ENCODE measurements around the gene VASH1. TPM values are rescaled to one million over a fixed set of nuclear protein-coding genes. Genes with fewer than 3 reads are reported as not detected.

VASH1 gene
- total RNA-seq, 6 experiments from 2014 or later, result 2.0 to 12.3 (median 4.6) TPM

DNA sequence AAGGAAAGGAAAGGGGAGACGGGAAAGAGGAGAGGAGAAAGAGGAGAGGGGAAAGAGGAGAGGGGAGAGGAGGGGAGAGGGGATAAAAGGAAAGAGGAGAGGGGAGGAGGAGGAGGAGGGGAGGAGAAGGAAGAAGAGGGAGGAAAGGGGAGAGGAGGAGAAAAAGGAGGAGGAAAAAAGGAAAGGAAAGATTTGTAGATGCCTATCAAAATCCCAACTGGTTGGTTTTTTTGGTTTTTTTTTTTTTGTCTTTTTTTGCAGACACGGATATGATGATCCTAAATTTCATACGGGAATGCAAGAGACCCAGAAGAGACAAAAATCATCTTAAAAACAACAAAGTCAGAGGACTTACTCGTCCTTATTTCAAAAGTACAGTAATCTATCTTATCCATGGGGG, 32.1 kb downstream of the VASH1 start:
- 90% methylated on average over 4 of the region's 4 CpGs for WGBS (ENCODE audit: insufficient coverage, low coverage, low lambda C conversion rate, missing lambda C conversion rate)
- Histone ChIP-seq H3K36me3 (peaks cover 0 to 47% (median 15%) of the 10 kb centered on the region in 4 donors), H3K4me1 (no peaks in the 10 kb centered on the region), H3K27ac (no peak overlapping the region), H3K9me3 (no peaks in the 10 kb centered on the region), H3K4me3 (no peak overlapping the region), H3K27me3 (no peaks in the 10 kb centered on the region)
- DNase-seq (no peak), ATAC-seq (no peak)
- TF ChIP-seq POLR2A (IDR thresholded peaks at IDR 0.05), result no peak
- TF ChIP-seq, protein P1, sequence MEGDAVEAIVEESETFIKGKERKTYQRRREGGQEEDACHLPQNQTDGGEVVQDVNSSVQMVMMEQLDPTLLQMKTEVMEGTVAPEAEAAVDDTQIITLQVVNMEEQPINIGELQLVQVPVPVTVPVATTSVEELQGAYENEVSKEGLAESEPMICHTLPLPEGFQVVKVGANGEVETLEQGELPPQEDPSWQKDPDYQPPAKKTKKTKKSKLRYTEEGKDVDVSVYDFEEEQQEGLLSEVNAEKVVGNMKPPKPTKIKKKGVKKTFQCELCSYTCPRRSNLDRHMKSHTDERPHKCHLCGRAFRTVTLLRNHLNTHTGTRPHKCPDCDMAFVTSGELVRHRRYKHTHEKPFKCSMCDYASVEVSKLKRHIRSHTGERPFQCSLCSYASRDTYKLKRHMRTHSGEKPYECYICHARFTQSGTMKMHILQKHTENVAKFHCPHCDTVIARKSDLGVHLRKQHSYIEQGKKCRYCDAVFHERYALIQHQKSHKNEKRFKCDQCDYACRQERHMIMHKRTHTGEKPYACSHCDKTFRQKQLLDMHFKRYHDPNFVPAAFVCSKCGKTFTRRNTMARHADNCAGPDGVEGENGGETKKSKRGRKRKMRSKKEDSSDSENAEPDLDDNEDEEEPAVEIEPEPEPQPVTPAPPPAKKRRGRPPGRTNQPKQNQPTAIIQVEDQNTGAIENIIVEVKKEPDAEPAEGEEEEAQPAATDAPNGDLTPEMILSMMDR (IDR thresholded peaks at IDR 0.05), result no peak
- intact Hi-C loops (cut with DNase I), result no loop called here

DNA sequence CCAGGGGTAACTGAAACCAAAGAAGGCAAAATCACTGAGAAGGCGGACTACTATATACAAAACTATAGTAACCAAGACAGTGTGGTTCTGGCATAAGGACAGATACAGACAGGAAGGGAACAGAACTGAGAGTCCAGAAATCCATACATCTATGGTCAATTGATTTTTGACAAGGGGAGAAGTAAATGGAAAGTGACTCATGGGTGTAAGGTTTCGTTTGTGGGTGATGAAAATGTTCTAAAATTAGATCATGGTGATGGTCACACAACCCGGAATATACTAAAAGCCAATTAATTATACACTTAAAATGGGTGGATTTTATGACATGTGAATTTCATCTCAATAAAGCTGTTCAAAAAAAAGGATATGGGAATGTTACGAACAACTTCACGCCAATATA, 32.7 kb downstream of the VASH1 start:
- H3K36me3 ChIP-seq, result peaks cover 0 to 47% (median 12%) of the 10 kb centered on the region in 4 donors
- H3K27me3 ChIP-seq, result no peaks in the 10 kb centered on the region
- ATAC-seq (no peak), DNase-seq (no peak)
- intact Hi-C loops (cut with DNase I), result no loop called here
- TF ChIP-seq, protein P1 (IDR thresholded peaks at IDR 0.05), result no peak
- TF ChIP-seq POLR2A (IDR thresholded peaks at IDR 0.05), result no peak
- H3K27ac ChIP-seq, result no peak overlapping the region
- no peaks in the 10 kb centered on the region for H3K4me1 ChIP-seq
- H3K9me3 ChIP-seq, result no peaks in the 10 kb centered on the region
- no peak overlapping the region for H3K4me3 ChIP-seq
- 84% methylated on average over 5 of the region's 5 CpGs for WGBS (ENCODE audit: insufficient coverage, low coverage, low lambda C conversion rate, missing lambda C conversion rate)

DNA sequence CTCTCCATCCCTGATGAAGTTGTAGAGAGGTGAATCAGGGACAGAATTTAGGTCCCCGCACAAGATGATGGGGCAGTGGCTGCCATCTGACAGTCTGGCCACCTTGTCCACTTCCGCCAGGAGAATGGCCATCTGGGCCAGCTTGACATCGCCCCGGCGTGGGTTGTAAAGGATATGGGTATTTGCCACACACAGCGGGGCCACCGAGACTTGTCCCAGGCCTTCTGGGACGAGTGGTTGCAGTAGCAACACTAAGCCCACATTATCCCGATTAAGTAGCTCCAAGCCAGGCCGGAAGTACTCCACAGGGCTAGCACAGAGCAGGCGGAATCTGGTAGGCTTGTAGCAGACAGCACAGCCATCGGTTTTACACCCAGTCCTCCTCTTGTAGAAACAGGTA, 45.2 kb downstream of the VASH1 start:
- Histone ChIP-seq H3K36me3 (peaks cover 3 to 45% (median 29%) of the 10 kb centered on the region in 4 donors), H3K4me1 (peaks cover 0 to 11% (median under 1%) of the 10 kb centered on the region in 4 donors), H3K27ac (no peak overlapping the region), H3K27me3 (no peaks in the 10 kb centered on the region), H3K4me3 (no peak overlapping the region), H3K9me3 (no peaks in the 10 kb centered on the region)
- WGBS (ENCODE audit: insufficient coverage, low coverage, low lambda C conversion rate, missing lambda C conversion rate), result no CpG with 5 or more reads among the region's 12 CpGs
- no peak for ATAC-seq
- intact Hi-C loops (cut with DNase I), result no loop called here
- no peak for DNase-seq
- TF ChIP-seq POLR2A (IDR thresholded peaks at IDR 0.05), result no peak

DNA sequence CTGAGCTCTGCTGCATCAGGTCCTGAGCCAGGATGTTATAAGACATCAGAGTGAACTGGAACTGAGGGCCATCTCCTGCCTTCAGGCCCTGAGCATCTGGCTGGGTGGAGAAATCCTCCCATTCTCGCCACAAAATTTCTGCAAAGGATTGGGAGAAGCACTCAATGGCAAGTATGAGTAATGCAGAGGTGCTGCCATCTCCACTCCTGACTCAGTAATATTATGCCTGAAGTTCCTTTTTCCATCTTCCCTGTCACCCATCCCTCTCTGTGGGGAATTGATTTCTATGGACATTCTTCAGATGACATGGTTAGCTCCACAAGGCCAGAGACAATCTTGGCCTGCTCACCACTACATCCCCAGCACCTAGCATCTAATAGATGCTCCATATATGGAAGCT, 46.7 kb downstream of the VASH1 start:
- Histone ChIP-seq H3K4me3 (no peak overlapping the region), H3K27ac (no peak overlapping the region), H3K36me3 (peaks cover 3 to 35% (median 22%) of the 10 kb centered on the region in 4 donors), H3K9me3 (no peaks in the 10 kb centered on the region), H3K27me3 (no peaks in the 10 kb centered on the region), H3K4me1 (peaks cover 0 to 11% (median 3%) of the 10 kb centered on the region in 4 donors)
- TF ChIP-seq, protein P1 (IDR thresholded peaks at IDR 0.05), result no peak
- TF ChIP-seq POLR2A (IDR thresholded peaks at IDR 0.05), result no peak
- WGBS (ENCODE audit: insufficient coverage, low coverage, low lambda C conversion rate, missing lambda C conversion rate), result no CpG with 5 or more reads among the region's 1 CpG
- intact Hi-C loops (cut with DNase I), result no loop called here
- no peak for DNase-seq
- ATAC-seq, result no peak

DNA sequence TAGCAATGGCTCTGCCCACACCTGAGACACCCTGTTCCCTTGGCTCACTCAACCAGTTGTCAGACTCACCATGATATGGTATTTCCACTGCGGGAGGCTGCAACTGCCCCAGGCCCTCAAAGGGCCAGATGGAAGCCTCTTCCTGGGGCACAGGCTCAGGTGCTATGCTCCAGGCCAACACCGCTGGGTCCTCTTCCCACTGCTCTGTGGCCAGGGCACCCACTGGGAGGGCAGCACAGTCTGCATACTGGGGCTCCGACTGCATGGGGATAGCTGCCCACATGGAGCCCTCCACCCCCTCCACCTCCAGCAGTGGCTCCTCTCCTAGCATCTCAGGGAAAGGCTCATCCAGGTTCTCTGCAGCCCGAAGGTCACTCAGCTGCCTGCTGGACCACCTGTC, 47.7 kb downstream of the VASH1 start:
- TF ChIP-seq POLR2A (IDR thresholded peaks at IDR 0.05), result no peak
- TF ChIP-seq, protein P1 (IDR thresholded peaks at IDR 0.05), result no peak
- H3K27me3 ChIP-seq, result no peaks in the 10 kb centered on the region
- ATAC-seq (no peak), DNase-seq (no peak)
- no peak overlapping the region for H3K4me3 ChIP-seq
- H3K9me3 ChIP-seq, result no peaks in the 10 kb centered on the region
- no CpG with 5 or more reads among the region's 4 CpGs for WGBS (ENCODE audit: insufficient coverage, low coverage, low lambda C conversion rate, missing lambda C conversion rate)
- H3K27ac ChIP-seq, result no peak overlapping the region
- H3K4me1 ChIP-seq, result peaks cover 0 to 11% (median 4%) of the 10 kb centered on the region in 4 donors
- peaks cover 0 to 26% (median 14%) of the 10 kb centered on the region in 4 donors for H3K36me3 ChIP-seq
- intact Hi-C loops (cut with DNase I), result no loop called here
